DMS 273 treated with DMSO at 0.1 percent for 48 hours (cell line): ENCODE measurements around the gene WNT5A.

Experiments
- DNase-seq: peaks from one replicate; lab custom pipeline; 2025; lab: John Stamatoyannopoulos, UW

WNT5A gene

GRCh38 chr3:55446850-55447249 is 40.3 kb downstream of the WNT5A start:
- no peak for DNase-seq

DNA sequence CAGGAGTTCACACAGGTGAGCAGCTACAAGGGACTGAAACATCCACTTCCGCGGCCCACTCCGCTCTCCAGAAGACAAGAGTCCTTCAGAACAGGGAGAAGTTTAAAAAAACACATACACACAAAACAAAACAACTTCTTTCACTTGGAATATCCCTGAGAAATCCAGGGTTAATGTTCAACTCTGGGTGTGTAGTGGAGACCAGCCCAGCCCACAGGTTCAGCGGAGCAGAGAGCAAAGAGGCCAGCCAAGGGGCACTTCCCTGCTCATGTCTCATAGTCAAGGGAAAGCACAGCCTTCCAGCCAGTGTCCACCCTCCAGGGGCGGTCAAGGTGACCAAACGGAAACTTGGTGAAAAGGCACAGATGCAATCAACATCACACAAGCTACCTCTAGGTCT is 41.6 kb downstream of the WNT5A start:
- DNase-seq = no peak

DNA sequence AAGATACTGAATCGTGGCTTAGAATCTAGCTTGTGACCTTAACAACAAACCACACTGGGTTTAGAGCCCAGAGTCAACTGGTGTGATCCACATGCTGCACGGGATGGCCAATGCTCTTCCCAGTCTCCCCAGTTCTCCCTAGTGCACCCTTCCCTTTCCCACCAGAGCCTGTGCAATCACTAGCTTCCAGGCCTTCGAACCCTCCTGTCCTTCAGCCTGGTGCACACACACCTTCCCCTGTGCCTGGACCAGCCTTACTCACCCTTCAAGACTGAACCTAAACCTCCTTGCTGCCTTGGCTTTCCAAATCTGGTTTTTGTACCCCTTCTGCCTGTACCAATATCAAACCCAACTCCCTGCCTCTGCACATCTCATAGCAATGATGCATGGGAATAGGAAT is 43.8 kb downstream of the WNT5A start:
- no peak for DNase-seq

DNA sequence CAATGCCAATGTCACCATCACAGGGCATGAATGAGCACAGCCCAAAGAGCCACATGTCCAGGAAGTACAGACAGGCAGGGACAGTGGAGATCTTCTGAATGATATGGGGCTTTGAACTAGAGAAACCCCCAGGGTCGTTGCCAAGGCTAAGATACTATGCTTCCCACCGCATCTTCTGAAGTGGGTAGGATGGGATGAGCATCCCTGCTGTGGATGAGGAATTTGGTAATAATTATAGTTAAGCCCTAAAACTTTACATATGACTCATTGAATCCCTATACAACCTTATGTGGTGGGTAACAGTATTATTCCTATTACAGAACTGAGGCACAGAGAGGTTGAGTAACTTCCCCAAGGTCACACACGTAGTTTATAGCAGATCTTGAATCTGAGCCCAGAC is 44.2 kb downstream of the WNT5A start:
- DNase-seq = no peak

DNA sequence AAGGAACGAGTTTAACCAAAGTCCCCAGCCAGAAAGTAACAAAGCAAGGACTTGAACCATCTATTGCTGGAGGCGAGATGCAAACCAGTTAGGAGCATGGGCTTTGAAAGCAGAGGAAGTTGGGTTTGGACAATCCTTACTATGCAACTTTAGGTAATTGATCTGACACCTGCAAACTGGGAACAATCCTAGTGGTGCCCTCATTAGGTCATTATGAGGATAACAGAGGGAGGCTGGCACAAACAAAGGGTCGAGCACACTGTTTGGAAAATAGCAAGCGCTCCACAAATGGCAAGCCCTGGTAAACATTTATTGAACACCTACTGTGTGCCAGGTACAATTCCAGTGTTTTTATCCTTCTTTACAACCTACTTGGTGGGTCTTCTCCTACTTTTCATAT is 45.6 kb downstream of the WNT5A start:
- DNase-seq = no peak

- no peak for DNase-seq
Measured at GRCh38 chr3:55440104-55440708, 46.9 kb downstream of the WNT5A start.

- no peak for DNase-seq
Measured at GRCh38 chr3:55439657-55440056, 47.4 kb downstream of the WNT5A start.

DNA sequence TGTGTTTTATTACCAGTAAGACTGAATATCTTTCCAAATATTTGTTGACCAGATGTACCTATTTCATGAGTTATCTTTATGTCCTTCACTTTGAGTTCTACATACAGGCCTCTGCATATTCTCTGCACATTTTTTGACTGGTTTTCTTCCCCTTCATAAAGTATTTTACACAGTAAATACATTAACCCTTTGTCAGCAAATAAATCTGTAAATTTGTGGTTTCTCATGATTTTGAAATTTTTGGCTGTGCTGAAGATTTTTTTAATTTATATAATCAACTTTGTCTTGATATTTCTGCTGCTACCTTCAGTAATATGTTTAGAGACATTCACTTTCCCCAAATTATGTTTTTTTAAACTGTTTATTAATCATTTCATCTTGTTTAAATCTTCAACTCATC is 50.5 kb downstream of the WNT5A start:
- no peak for DNase-seq

DNA sequence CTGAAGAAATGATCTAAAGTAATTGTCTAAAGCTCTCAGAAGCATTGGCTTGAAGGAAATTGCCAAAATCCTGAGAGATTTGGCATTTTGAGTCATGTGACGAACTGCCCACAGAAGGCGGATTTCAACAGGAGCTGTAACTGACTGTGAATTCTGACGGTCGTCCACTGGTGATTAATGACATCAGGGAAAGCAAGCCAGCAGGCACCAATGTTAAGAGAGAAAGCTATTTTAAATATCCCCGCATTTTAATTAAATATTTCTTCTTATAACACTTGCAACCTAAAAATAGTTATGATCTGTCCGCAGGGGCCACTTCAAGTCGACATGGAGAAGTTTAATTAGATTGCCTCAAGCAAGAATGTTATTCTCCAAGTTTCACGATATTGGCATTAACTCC is 51.6 kb downstream of the WNT5A start:
- DNase-seq = no peak

DNA sequence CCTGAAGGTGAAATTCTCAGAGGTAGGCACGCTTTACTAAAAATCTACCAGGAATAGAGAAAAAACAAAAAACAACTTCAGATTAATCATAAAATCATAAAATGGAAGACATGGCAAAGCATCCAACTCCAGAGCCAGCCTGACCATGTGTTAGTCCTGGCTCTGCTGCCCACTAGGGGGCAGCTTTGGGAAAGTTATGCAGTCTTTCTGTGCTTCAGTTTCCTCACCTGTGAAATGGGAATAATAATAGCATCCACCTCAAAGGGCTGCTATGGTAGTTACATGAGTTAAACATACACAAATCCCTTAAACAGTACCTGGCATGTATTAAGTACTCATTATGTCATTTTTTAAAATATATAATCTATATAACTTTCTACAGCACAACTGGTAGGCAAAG is 52.3 kb downstream of the WNT5A start:
- no peak for DNase-seq

DNA sequence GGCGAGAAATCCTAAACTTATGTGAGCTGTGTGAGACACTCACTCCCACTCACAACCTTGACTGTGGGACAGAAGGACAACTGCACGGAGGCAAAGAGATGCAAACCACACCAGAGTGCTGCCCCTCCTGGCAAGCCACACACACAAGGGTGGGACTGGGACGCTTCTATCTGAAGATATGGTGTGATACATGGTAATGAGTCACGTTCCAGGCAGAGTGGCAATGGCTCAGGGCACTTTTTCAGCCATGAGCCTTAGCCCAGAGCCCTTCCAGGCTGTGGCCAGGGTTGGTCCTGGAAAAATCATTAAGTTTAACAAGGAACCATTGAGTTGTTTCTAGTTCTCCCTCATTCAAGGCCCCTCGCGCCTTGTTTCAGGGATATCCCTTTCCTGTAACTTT is 56.1 kb downstream of the WNT5A start:
- no peak for DNase-seq

DNA sequence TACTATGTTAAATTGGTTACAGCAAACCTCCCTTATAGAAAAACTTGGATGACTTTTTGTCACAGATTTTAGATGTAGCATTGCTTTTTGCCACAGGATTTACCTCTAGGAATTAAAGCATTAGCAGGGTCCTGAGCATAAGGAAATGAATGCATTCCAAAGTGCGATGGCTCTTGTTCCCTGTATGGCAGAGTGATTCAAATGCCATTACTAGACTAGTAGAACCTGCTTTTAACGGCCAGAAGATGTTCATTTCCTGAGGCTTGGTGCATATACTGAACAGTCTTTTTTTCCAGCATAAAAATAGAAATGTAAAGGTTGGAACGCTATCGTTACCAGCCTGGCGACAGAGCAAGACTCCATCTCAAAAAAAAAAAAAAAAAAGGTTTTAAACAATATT is 59.4 kb downstream of the WNT5A start:
- DNase-seq = no peak

GRCh38 chr3:55426486-55426885 is 60.6 kb downstream of the WNT5A start:
- no peak for DNase-seq

DNA sequence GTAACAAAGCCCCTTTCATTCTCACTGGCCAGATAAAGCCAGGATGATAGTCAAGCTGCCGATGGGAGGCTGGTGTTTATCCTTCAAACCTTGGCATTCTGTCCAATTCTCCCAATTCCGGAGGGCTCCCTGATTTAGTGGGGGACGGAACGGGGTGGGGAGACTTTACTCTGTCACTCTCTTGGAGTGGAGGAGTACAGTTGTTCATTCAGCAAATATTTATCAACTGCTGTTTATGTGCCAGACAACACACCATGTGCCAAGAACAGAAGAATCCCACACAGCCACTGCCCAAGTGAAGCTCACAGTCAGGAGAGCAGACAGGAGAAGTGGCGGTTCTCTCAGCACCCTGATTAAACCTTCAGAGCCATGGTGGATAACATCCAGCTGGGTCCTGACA is 63.3 kb downstream of the WNT5A start:
- no peak for DNase-seq

DNA sequence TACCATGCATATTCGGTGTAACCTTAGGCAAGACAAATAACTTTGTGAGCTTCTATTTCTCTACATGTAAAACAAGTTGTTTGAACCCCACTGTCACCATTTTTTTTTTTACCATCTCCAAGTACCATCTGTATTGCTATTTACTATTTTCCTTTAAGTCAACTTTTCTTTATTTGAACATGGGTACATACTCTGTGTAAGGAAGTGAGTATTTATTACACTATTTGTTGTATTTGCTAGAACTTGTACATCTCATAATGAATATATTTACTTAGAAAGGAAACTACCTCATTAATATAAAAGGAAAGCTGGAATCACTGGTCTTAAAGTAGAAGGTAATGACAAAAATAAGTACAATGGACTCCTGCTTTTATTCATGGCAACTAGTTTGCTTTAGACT is 69.9 kb downstream of the WNT5A start:
- DNase-seq = no peak

DNA sequence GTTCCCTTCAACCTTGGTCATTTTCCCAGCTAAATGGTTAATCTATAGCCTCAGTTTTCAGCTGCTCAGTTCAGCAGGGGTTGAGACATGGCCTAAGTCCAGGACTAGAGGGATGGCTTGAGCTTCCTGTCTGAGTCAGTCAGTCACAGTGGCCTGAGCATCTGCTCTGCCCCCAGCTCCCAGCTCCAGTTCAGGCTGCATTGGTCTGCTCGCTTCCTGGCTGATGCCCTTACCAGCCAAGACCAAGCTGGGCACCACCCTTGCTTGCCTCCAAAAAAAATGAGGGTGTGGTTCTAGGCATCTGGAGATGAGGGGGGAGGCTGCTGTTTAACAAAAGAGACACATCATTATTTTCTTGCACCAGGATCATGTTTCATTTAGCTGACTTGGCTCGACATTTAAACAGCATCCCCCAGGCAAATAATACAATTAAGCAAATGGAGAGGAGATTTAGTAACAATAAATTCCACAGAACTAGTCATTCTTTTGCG is 70.7 kb downstream of the WNT5A start:
- DNase-seq = no peak
